CD8-positive, alpha-beta memory T cell (primary cell): Measurements from ENCODE around the gene VAMP8. TPM values are rescaled to one million over a fixed set of nuclear protein-coding genes. Genes with fewer than 3 reads are reported as not detected.
"Not testable (repeated sequence)": the region's sequence is repeated elsewhere in the genome, so short reads cannot be mapped to it uniquely, and the experiment has no call there.

Source experiments
- CTCF ChIA-PET: fragments of 350-600 bp; sonication (Branson Sonifier 250); formaldehyde crosslinking; loops from one replicate; lab custom pipeline; 2021; ENCODE audit warnings: antibody characterized with exemption; lab: Charles Lee
- POLR2A ChIA-PET: fragments of 350-600 bp; sonication (Branson Sonifier 250); formaldehyde crosslinking; loops from one replicate; lab custom pipeline; 2021; ENCODE audit warnings: antibody characterized with exemption; lab: Charles Lee
- DNase-seq, 5 donors: peaks; one replicate each; pipeline versions ENCODE4 v3.0.0 to v3.0.0-alpha.2; 2020 to 2022; ENCODE audit warnings: mixed read lengths in 1 of 5
- H3K27ac ChIP-seq: one replicate; pipeline ENCODE4 v1.7.0; 2013; ENCODE audit warnings: low read depth, mild to moderate bottlenecking, low read length, moderate library complexity
- H3K27me3 ChIP-seq: 2 replicates; pipeline ENCODE4 v1.7.0; 2013; ENCODE audit warnings: low read length, mild to moderate bottlenecking; ENCODE audit not compliant: insufficient read depth, poor library complexity, severe bottlenecking
- H3K36me3 ChIP-seq: 2 replicates; pipeline ENCODE4 v1.7.0; 2013; ENCODE audit warnings: mild to moderate bottlenecking, low read length, moderate library complexity; ENCODE audit not compliant: insufficient read depth
- H3K4me1 ChIP-seq: 2 replicates; pipeline ENCODE4 v1.7.0; 2013; ENCODE audit warnings: mild to moderate bottlenecking, low read length, moderate library complexity; ENCODE audit not compliant: insufficient read depth
- H3K4me3 ChIP-seq: 2 replicates; pipeline ENCODE4 v1.7.0; 2013; ENCODE audit warnings: mild to moderate bottlenecking, low read length
- H3K9me3 ChIP-seq: 2 replicates; pipeline ENCODE4 v1.7.0; 2013; ENCODE audit warnings: mild to moderate bottlenecking, low read length
- H3K27ac Mint-ChIP-seq, 8 donors: one replicate each; pipeline ENCODE4 v1.8.0; 2020 to 2021; ENCODE audit warnings: mixed read lengths in 8 of 8, mild to moderate bottlenecking in 6 of 8, inconsistent platforms in 3 of 8, moderate library complexity in 3 of 8
- H3K27me3 Mint-ChIP-seq, 2 donors: one replicate each; pipeline ENCODE4 v1.8.0; 2020 to 2021; ENCODE audit warnings: mixed read lengths in 2 of 2, mild to moderate bottlenecking in 1 of 2, moderate library complexity in 1 of 2
- H3K36me3 Mint-ChIP-seq, 3 donors: one replicate each; pipeline ENCODE4 v1.8.0; 2020 to 2021; ENCODE audit warnings: mixed read lengths in 3 of 3, inconsistent platforms in 1 of 3, mild to moderate bottlenecking in 1 of 3
- H3K4me1 Mint-ChIP-seq, 3 donors: one replicate each; pipeline ENCODE4 v1.8.0; 2020 to 2021; ENCODE audit warnings: mixed read lengths in 3 of 3, inconsistent platforms in 1 of 3, mild to moderate bottlenecking in 1 of 3
- H3K4me3 Mint-ChIP-seq, 7 donors: one replicate each; pipeline ENCODE4 v1.8.0; 2020 to 2021; ENCODE audit warnings: mixed read lengths in 7 of 7, mild to moderate bottlenecking in 6 of 7, moderate library complexity in 4 of 7, inconsistent platforms in 2 of 7
- H3K9me3 Mint-ChIP-seq, 5 donors: one replicate each; pipeline ENCODE4 v1.8.0; 2020 to 2022; ENCODE audit warnings: mixed read lengths in 5 of 5, mild to moderate bottlenecking in 3 of 5, moderate library complexity in 2 of 5, inconsistent platforms in 1 of 5
- polyA plus RNA-seq: library from polyadenylated mRNA; unstranded; fragments of 300-500 nt; fragmentation: Illumina TruSeq; gene quantifications from one replicate; pipeline ENCODE4 v1.2.3, GENCODE V29; 2021
- total RNA-seq, 2 experiments: library from RNA; stranded (reverse); gene quantifications; one replicate each; pipeline ENCODE4 v1.2.3, GENCODE V29; 2021

Gene VAMP8
- total and polyA plus RNA-seq, 3 experiments from 2014 or later, result 94.4 to 355 (median 95.4) TPM

DNA sequence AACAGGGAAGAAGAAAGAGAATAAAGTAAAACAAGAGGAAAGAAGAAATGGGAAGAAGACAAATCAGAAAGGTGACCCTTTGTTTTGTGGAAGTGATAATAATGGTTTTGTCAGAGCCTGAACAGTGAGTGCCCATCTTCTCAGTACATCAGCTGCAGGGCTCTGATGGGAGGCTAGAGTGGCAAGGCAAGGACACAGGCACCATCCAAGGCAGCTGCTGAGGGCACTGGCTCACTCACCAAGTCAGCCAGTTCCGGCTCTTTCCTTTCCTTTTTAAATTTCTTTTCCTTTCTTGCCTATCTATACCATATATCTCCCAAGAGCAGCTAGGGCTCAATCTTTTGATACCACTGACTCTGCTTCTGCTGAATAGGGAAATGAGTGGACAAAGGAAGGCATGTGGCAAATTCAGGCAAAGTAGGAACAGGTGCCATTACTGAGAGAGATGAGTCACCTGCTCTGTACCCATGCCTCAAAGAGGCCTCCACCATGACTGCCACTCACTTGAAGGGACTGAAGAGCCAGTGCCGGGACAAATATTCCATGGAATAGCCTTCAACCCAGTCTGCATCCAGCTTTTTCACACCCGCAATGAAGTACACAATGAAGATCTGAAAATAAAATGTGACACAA, 22.3 kb upstream of the VAMP8 start:
- ChIA-PET CTCF (interaction anchor here (1.2 to 14.9 kb wide), 3 partner anchors 17 to 138 kb away, joined by 3 to 327 read pairs (median 3); partner anchors contain the start of genes MAT2A and SH2D6), POLR2A (interaction anchor here (4.3 kb wide), 1 partner anchor 135 kb away, joined by 24 read pairs; the partner anchor contains the start of gene SH2D6)
- Histone ChIP-seq H3K4me3 (no peak overlapping the region), H3K4me1 (peaks cover 3% of the 10 kb centered on the region), H3K27ac (no peak overlapping the region), H3K9me3 (no peaks in the 10 kb centered on the region), H3K27me3 (no peaks in the 10 kb centered on the region), H3K36me3 (peaks cover 30% of the 10 kb centered on the region)
- Mint-ChIP-seq H3K27me3 (no peaks in the 10 kb centered on the region), H3K36me3 (peaks cover 0 to 81% (median 14%) of the 10 kb centered on the region in 3 donors), H3K4me1 (peaks cover 18 to 19% (median 19%) of the 10 kb centered on the region in 3 donors), H3K4me3 (no peak overlapping the region), H3K27ac (peak overlapping the region in 1 of 8 donors; percentile 33), H3K9me3 (no peaks in the 10 kb centered on the region)
- no peak for DNase-seq

DNA sequence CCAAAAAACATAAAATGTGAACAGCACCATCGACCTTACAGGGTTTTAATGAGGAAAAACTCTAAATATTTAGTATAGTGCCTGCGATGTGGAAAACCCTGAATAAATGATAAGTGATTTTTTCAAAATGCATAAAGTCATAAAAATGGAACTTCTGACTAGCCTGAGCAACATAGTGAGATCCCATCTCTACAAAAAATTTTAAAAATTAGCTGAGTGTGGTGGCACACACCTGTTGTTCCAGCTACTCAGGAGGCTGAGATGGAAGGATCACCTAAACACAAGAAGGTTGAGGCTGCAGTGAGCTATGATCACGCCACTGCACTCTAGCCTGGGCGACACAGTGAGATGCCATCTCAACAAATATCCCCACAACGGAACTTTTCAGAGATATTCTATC, 20.3 kb upstream of the VAMP8 start:
- Mint-ChIP-seq H3K9me3 (no peaks in the 10 kb centered on the region), H3K36me3 (peaks cover 0 to 67% (median 11%) of the 10 kb centered on the region in 3 donors), H3K4me1 (peaks cover 28 to 32% (median 29%) of the 10 kb centered on the region in 3 donors), H3K4me3 (no peak overlapping the region), H3K27me3 (no peaks in the 10 kb centered on the region), H3K27ac (no peak overlapping the region)
- DNase-seq, result no peak
- H3K4me3 ChIP-seq, result no peak overlapping the region
- no peak overlapping the region for H3K27ac ChIP-seq
- peaks cover 12% of the 10 kb centered on the region for H3K36me3 ChIP-seq
- H3K27me3 ChIP-seq, result no peaks in the 10 kb centered on the region
- no peaks in the 10 kb centered on the region for H3K9me3 ChIP-seq
- CTCF ChIA-PET, result interaction anchor here (1.7 to 14.9 kb wide), 2 partner anchors 140 to 169 kb away, joined by 6 to 327 read pairs; partner anchors contain the start of gene SH2D6
- POLR2A ChIA-PET, result no interaction called here
- peaks cover 12% of the 10 kb centered on the region for H3K4me1 ChIP-seq

DNA sequence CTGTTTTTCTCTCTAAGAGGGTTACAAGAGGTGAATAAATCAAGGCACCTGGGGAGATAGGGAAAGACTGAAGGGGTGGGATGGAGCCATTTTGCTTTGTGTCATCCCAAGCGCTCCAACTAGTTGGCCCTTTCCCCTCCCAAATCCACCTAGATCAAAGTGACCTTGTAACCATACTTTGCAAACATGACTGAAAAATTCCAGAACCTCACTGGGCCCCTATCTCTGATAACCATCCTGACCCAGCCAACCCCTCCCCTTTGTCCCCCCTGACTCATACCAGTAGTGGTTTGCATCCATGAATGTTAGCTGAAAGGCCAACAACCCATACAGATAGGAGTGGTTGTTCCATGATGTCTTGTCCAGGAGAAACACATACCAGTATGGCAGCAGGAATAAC, 19.2 kb upstream of the VAMP8 start:
- H3K27ac ChIP-seq, result no peak overlapping the region
- no peak overlapping the region for H3K4me3 ChIP-seq
- peaks cover 0 to 56% (median 10%) of the 10 kb centered on the region in 3 donors for H3K36me3 Mint-ChIP-seq
- H3K4me1 Mint-ChIP-seq, result peaks cover 27 to 30% (median 29%) of the 10 kb centered on the region in 3 donors
- H3K36me3 ChIP-seq, result peaks cover 2% of the 10 kb centered on the region
- H3K27me3 ChIP-seq, result no peaks in the 10 kb centered on the region
- no peaks in the 10 kb centered on the region for H3K9me3 ChIP-seq
- H3K9me3 Mint-ChIP-seq, result no peaks in the 10 kb centered on the region
- DNase-seq, result no peak
- H3K27ac Mint-ChIP-seq, result peak overlapping the region in 2 of 8 donors; percentile 53 to 74
- H3K4me3 Mint-ChIP-seq, result peak overlapping the region in 1 of 7 donors; percentile 64
- ChIA-PET POLR2A (no interaction called here), CTCF (interaction anchor here (14.9 kb wide), 1 partner anchor 141 kb away, joined by 327 read pairs; the partner anchor contains the start of gene SH2D6)
- peaks cover 12% of the 10 kb centered on the region for H3K4me1 ChIP-seq
- H3K27me3 Mint-ChIP-seq, result no peaks in the 10 kb centered on the region

DNA sequence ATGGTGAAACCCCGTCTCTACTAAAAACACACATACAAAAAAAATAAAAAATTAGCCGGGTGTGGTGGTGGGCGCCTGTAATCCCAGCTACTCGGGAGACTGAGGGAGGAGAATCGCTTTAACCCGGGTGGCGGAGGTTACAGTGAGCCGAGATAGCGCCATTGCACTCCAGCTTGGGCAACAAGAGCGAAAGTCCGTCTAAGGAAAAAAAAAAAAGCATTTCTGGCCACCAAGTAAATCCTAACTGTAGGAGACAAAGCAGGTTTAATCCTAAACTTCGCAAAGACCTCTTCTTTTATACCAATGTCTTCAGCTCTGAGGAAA, 17.0 kb upstream of the VAMP8 start:
- ChIA-PET POLR2A (interaction anchor here (0.7 to 2.4 kb wide), 5 partner anchors 15 to 142 kb away, joined by 3 to 13 read pairs (median 5); partner anchors contain the start of genes MAT2A, RNF181 and USP39), CTCF (interaction anchor here (0.7 to 14.9 kb wide), 3 partner anchors 8 to 208 kb away, joined by 3 to 327 read pairs (median 10); partner anchors contain the start of gene SH2D6)
- H3K4me3 ChIP-seq, result peak overlapping the region; percentile 87

DNA sequence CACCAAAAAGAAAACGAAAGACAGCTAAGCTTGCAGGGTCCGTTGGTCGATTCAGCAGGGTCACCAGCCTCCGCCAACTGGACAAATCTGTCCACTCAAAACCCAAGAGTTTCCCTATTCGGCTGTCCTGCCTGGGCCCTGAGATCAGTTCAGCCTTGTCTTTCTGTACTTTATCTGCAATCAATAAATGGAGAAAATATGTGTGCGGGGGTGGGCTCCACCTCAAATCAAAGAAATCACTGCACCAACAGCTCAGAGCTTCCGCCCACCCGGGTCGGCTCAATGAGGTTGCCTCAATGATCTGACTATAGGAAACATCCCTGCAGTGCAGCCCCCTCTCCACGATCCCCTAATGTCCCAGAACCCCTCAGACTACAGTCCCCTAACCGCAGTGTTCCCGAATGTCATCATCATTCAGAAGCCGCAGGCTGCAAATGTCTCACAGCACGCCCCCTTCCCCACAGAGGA, 16.5 kb upstream of the VAMP8 start:
- Mint-ChIP-seq H3K27me3 (no peaks in the 10 kb centered on the region), H3K9me3 (no peaks in the 10 kb centered on the region), H3K27ac (peak overlapping the region; percentile 90 to 98 (median 96)), H3K4me1 (peaks cover 27 to 31% (median 30%) of the 10 kb centered on the region in 3 donors), H3K36me3 (peaks cover 0 to 33% (median 4%) of the 10 kb centered on the region in 3 donors), H3K4me3 (peak overlapping the region; percentile 95 to 98 (median 97))
- Histone ChIP-seq H3K4me1 (peaks cover 12% of the 10 kb centered on the region), H3K27me3 (no peaks in the 10 kb centered on the region), H3K27ac (peak overlapping the region; percentile 88), H3K36me3 (no peaks in the 10 kb centered on the region), H3K4me3 (peak overlapping the region; percentile 87), H3K9me3 (no peaks in the 10 kb centered on the region)
- ChIA-PET CTCF (interaction anchor here (0.7 to 14.9 kb wide), 5 partner anchors 9 to 208 kb away, joined by 3 to 327 read pairs (median 3); partner anchors contain the start of gene SH2D6), POLR2A (interaction anchor here (0.7 to 2.4 kb wide), 7 partner anchors 10 to 142 kb away, joined by 3 to 13 read pairs (median 5); partner anchors contain the start of genes MAT2A, RNF181, SH2D6 and USP39)
- DNase-seq, result no peak

More for the DNA sequence above, 17.0 kb upstream of the VAMP8 start:
- not testable (repeated sequence) for H3K36me3 ChIP-seq, H3K9me3 ChIP-seq, DNase-seq, H3K27ac ChIP-seq, H3K27me3 Mint-ChIP-seq, H3K9me3 Mint-ChIP-seq, H3K27me3 ChIP-seq
- H3K36me3 Mint-ChIP-seq, result peaks cover 0 to 37% (median 5%) of the 10 kb centered on the region in 3 donors
- H3K4me1 Mint-ChIP-seq, result peaks cover 27 to 31% (median 30%) of the 10 kb centered on the region in 3 donors
- H3K4me1 ChIP-seq, result peaks cover 12% of the 10 kb centered on the region
- H3K27ac Mint-ChIP-seq, result peak overlapping the region; percentile 89 to 98 (median 96)
- H3K4me3 Mint-ChIP-seq, result peak overlapping the region; percentile 95 to 98 (median 97)

DNA sequence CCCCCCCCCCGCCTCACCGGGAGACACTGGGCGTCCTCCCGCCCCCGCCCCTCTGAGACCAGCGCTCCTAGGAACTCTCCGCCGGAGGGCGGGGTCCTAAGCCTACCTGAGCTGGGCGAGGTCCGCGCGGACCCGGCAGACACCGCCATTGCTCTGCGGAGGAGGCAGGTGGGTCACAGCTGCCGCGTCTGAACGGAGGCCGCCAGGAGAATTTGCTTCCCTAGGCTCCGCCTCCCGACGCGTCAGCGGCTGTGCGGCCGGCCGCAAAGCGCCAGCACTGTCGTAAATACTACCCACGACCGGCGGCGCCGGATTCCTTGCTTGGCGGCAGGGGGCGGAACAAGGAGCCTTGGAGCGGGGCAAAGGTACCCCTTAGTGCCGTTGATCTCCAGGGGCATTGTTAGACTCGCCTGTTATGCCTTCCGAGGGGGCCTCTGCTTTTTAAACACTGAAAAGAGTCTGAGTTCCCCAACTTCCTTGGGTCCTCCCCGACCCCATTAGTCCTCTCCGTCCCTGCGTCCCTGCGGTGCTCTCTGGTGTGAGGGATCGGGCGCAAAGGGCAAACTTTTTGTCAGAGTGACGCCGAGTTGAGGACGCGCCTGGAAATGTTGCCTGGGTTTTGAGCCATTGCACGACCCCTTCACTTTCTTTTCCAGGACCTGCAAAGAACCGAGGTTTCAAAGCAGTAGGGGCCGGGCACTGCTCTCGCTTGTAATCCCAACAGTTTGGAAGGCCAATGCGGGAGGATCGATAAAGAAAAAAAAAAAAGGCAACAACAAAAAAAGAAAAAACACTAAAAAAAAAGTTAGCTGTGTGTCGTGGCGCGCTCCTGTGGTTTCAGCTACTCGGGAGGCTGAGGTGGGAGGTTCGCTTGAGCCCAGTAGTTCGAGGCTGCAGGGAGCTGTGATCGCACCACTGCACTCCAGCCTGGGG, 15.8 kb upstream of the VAMP8 start, which contains the start of gene GGCX:
GGCX (minus strand) TSS at position 214 of the 933 bp plus-strand sequence; CDS start at position 149, 65 bp downstream.
- Mint-ChIP-seq H3K4me1 (peaks cover 27 to 31% (median 30%) of the 10 kb centered on the region in 3 donors), H3K4me3 (peak within 1 kb of the TSS; percentile 95 to 98 (median 97)), H3K9me3 (no peaks in the 10 kb centered on the region), H3K27ac (peak within 1 kb of the TSS; percentile 90 to 98 (median 96)), H3K27me3 (no peaks in the 10 kb centered on the region), H3K36me3 (peaks cover 0 to 26% (median 4%) of the 10 kb centered on the region in 3 donors)
- no peaks in the 10 kb centered on the region for H3K36me3 ChIP-seq
- ChIA-PET CTCF (interaction anchor here (0.7 to 14.9 kb wide), 6 partner anchors 9 to 189 kb away, joined by 3 to 327 read pairs (median 4); partner anchors contain the start of gene SH2D6), POLR2A (interaction anchor here (0.5 to 2.4 kb wide), 11 partner anchors 11 to 637 kb away, joined by 3 to 13 read pairs (median 4); partner anchors contain the start of genes MAT2A, RNF181, SH2D6 and USP39)
- H3K9me3 ChIP-seq, result no peaks in the 10 kb centered on the region
- H3K4me1 ChIP-seq, result peaks cover 12% of the 10 kb centered on the region
- no peaks in the 10 kb centered on the region for H3K27me3 ChIP-seq
- H3K27ac ChIP-seq, result peak within 1 kb of the TSS; percentile 88
- H3K4me3 ChIP-seq, result peak within 1 kb of the TSS; percentile 87
- DNase-seq, result peak; percentile 86 to 95 (median 91)

DNA sequence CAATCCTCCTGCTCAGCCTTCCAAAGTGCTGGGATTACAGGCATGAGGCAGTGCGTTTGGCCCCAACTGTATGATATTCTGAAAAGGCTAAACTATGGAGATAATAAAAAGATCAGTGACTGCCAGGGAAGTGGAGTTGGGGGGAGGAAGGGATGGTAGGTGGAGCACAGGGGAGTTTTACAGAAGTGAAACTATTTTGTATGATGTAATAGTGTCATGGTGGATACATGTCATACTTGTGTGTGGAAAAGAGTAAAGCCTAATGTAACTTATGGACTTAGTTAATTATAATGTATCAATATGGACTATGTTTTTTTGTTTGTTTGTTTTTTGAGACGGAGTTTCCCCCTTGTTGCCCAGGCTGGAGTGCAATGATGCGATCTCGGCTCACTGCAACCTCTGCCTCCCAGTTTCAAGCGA, 13.2 kb upstream of the VAMP8 start:
- no peak overlapping the region for H3K4me3 ChIP-seq
- no peaks in the 10 kb centered on the region for H3K27me3 ChIP-seq
- H3K27ac ChIP-seq, result no peak overlapping the region
- Mint-ChIP-seq H3K27ac (no peak overlapping the region), H3K36me3 (peaks cover 0 to 7% (median 1%) of the 10 kb centered on the region in 3 donors), H3K4me3 (peak overlapping the region in 4 of 7 donors; percentile 13 to 76 (median 47)), H3K4me1 (peaks cover 23 to 26% (median 23%) of the 10 kb centered on the region in 3 donors), H3K27me3 (no peaks in the 10 kb centered on the region), H3K9me3 (no peaks in the 10 kb centered on the region)
- ChIA-PET POLR2A (interaction anchor here (0.6 kb wide), 1 partner anchor 21 kb away, joined by 4 read pairs; no protein-coding TSS in a partner anchor), CTCF (interaction anchor here (1.0 kb wide), 1 partner anchor 143 kb away, joined by 3 read pairs; no protein-coding TSS in a partner anchor)
- peaks cover 12% of the 10 kb centered on the region for H3K4me1 ChIP-seq
- no peaks in the 10 kb centered on the region for H3K9me3 ChIP-seq
- H3K36me3 ChIP-seq, result no peaks in the 10 kb centered on the region
- no peak for DNase-seq
